ENCODE measurements around the gene MRNIP.

MRNIP gene

DNA sequence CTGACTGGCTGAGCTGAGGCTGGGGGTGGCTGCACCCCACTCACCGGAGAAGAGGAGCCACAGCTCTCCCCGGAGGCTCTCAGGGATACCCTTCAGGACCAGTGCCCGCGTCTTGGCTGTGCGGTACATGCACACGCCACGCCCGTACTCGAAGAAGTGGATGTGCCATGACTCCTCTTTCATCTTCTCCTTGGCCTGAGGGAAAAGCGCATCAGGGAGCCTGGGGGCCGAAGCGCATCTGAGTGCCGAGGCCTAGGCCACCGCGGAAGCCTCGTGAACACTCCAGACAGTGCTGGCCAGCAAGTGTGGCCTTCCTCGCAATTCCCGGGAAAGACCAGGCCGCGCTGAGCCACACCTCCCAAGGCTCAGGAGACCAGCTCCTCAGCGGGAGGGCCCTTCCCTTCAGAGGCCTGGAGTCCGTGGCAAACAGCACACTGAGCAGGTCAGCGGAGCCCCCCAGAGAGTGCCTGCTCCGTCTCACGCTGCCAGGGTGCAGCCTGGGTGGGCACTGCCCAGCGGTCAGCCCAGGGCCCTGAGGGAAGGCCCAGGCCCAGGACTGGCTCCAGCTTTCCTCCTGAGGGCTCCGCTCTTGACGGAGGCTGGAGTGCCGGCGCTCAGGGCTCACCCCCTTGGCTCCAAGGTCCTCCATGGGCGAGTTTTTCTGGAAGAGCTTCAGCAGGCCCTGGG, 20.5 kb upstream of the MRNIP start:
- TF ChIP-seq, protein P1, sequence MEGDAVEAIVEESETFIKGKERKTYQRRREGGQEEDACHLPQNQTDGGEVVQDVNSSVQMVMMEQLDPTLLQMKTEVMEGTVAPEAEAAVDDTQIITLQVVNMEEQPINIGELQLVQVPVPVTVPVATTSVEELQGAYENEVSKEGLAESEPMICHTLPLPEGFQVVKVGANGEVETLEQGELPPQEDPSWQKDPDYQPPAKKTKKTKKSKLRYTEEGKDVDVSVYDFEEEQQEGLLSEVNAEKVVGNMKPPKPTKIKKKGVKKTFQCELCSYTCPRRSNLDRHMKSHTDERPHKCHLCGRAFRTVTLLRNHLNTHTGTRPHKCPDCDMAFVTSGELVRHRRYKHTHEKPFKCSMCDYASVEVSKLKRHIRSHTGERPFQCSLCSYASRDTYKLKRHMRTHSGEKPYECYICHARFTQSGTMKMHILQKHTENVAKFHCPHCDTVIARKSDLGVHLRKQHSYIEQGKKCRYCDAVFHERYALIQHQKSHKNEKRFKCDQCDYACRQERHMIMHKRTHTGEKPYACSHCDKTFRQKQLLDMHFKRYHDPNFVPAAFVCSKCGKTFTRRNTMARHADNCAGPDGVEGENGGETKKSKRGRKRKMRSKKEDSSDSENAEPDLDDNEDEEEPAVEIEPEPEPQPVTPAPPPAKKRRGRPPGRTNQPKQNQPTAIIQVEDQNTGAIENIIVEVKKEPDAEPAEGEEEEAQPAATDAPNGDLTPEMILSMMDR (conservative IDR thresholded peaks at IDR 0.05), result no peak

DNA sequence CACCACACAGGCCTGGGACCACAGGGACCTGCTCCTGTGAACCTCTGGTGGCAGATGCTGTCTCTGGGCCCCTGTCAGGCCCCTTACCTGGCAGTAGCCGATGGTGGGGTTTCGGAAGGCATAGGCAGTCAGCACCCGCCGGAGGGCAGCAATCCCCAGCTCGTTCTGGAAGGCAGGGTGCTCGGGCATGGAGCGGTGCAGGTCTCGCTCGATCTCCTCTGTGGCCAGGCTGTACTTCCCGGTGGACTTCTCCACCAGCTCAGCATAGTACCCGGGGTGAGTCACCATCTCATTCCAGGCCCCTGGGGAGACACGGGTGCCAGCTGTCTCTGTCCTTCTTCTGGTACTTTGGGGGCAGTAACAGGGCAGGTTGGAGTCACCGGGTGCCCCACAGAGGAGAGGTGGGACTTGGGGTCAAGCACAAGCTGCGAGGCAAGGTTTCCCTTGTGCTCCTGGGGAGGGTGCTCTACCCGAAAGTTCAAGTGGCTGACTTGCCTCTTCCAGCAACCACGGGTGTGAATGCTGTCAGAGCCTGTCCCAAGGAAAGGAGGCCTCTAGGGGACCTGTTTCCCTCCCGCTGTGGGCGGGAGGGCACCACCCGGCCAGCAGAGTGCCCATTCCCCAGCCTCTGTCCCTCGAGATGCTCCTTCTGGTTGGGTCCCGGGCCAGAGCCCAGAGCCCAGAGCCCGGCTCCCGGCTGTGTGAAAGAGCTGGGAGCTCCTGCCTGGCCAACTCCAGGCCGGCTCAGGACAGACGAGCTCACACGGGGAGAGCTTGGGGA, 19.8 kb upstream of the MRNIP start:
- H3K27ac ChIP-seq, result no peak overlapping the region
- TF ChIP-seq, protein P1 (conservative IDR thresholded peaks at IDR 0.05), result no peak

More for the DNA sequence above, 20.5 kb upstream of the MRNIP start:
- H3K27ac ChIP-seq, result no peak overlapping the region

DNA sequence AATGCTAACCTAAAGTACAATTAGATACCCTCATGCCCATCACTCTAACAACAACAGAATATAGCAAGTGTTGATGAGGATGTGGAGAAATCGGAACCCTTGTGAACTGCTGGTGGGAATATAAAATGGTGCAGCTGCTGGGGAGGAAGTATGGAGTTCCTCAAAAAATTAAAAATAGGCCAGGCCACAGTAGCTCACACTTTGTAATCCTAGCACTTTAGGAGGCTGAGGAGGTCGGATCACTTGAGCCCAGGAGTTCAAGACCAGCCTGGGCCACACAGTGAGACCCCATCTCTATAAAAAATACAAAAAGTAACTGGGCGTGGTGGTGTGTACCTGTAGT, 18.0 kb upstream of the MRNIP start:
- H3K27ac ChIP-seq, result no peak overlapping the region
- TF ChIP-seq, protein P1 (conservative IDR thresholded peaks at IDR 0.05), result no peak

DNA sequence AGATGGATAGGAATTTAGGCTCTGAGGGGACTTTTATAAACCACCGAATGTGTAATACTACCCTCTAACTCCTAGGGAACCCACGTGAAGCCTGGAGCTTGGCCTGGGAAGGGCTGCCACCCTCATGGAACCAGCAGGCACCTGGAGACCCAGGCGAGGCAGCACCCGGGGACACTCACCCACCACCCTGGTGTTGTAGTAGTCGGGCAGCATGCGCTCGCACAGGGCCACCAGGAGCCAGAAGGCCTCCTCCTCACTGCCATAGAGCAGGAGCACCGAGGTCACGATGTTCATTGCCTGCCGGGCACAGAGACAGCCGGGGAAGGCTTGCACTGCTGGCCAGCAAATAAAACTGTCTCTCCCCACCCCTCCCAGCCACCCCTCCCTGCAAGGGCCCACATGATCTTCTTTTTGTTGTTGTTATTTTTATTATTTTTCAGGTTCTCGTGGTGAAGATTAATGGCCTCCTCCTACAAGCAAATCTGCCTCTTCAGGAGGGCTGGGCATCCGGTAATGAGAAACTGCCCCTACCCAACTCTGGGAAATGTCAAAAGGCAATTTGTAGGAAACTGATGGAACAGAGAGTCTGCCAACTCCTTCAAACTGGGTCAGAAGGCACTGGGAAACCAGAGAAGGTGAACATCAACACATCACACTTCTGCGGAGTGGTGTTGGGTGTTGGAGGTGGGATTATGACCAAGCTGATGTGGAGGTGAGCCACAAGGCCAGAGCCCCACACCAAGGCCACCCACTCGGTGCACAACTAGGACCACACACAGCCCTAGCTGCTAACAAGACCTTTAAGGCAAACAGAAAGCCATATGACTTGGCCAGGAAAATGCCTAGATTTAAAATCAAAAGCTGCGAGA, 17.4 kb upstream of the MRNIP start:
- TF ChIP-seq, protein P1 (conservative IDR thresholded peaks at IDR 0.05), result no peak
- no peak overlapping the region for H3K27ac ChIP-seq

DNA sequence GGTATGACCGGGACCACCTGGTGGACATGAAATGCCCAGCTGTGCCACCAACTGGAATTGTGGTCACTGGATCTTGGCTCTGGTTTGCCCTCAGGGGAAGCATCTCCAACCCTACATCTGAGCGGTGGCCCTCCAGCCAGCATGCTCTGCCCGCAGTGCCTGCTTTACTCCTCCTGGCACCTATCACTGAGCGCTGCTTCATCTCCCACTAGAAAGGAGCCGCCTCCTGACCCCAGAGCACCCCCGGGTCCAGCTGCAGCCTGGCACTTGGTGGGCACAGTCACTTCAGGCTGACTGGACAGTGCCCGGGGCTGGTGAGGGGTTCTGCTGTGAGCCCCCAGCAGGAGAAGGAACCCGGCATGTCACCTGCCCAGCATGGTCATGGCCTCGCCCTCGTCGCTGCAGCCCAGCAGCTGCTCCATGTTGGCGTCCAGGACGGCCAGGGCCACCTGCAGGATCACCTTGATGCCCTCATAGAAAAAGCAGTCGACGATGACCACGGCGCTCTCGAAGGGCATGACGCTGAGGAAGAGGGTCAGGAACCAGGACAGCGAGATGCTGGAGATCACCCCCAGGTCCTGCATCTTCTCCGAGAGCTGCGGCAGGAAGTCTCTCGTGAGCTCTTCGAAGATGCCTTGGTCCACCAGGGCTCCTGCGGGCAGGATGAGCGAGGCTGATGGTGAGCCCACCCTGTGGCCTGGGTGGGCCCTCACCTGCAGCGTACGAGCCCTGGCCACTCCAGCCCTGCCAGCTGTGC, 16.1 kb upstream of the MRNIP start:
- TF ChIP-seq, protein P1 (conservative IDR thresholded peaks at IDR 0.05), result no peak
- no peak overlapping the region; the same call in 1 of the 2 replicates for H3K27ac ChIP-seq

DNA sequence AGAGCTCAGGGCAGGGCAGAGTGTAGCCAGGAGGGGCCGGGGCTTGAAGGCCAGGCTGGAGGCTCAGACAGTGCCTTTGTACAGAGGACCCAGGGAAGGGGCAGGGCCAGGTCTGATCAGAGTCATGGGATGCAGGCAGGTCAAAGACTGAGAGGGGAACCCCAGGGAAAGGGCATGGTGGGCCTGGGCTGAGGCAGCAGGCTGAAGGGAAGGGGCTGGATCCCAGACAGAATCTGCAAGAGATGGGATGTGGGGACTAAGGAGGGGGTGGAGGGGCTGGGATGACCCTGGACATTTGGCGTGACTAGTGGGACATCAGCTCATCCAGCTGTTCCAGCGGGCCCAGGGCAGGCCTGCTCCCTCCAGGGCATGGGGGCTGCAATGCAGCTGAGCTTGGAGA, 15.5 kb upstream of the MRNIP start:
- TF ChIP-seq, protein P1 (conservative IDR thresholded peaks at IDR 0.05), result no peak
- no peak overlapping the region; the same call in 1 of the 2 replicates for H3K27ac ChIP-seq
